Measurements from ENCODE around the gene PIP4P1.
A peak's percentile ranks its signal among the peaks of the same experiment; 100 is the strongest.
"Not testable (repeated sequence)": the region's sequence is repeated elsewhere in the genome, so short reads cannot be mapped to it uniquely, and the experiment has no call there.

The PIP4P1 gene

DNA sequence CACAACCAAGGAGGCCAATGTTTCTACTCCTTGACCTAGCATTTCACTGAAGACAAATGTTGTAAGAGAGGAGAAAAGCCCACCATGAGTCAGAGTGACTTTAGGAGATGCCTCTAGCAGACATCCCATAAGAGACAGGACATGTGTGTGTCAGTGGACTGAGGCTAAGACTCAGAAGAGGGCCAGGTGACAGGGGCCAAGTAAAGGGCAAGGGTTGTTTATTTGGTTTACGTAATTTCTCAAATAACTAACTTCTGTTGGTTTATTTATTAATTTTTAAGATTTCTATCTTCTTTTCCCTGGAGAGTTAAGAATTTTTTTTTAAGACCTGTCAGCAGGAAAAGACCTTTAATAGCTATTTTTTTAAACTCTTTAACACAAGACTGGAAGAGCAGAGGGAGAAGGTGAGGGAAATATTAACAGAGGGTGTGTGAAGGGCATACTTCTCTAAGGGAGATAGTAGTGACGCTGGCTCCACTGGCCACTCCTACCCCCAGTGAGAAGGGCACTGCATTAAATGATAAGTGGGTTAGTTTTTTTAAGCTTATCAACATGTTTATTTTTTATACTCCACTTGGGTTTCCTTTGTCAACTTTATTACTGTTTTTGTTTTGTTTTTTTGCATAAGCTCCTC, 11.4 kb upstream of the PIP4P1 start:
- DNase-seq, result no peak

GRCh38 chr14:20470603-20470901, 9.3 kb upstream of the PIP4P1 start:
- DNase-seq, result no peak

- peak; percentile 45 for DNase-seq
These were observed 8.8 kb upstream of the PIP4P1 start for GRCh38 chr14:20469890-20470602.

GRCh38 chr14:20469242-20469889, 8.1 kb upstream of the PIP4P1 start, which contains the start of gene PNP:
TSS of gene PNP (plus strand) at chr14:20469406. CDS start at chr14:20469525, 119 bp downstream.
- peak; percentile 67 for DNase-seq

DNA sequence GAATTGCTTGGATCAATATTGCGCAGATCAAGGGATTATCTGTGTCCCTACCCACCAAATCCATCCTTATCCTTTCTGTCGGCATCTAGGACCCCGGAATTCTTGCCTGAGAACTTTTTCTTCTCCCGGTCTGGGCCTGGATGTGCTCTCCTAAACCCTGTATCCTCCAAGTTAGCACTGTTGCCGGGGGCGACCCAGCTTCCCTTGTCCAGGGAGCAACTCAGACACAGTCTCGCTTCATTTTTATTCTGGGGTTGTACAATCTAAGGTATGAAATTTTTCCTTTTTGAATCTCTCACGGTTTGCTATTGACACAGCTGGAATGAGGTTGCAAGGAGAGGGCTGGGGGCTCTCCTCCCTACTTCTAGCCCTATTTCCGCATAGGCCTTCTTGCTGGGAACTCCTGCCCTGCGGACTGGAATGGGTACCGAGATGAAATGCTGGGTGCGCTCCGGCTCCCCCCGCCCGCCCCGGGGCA, 7.6 kb upstream of the PIP4P1 start:
- no peak for DNase-seq

DNA sequence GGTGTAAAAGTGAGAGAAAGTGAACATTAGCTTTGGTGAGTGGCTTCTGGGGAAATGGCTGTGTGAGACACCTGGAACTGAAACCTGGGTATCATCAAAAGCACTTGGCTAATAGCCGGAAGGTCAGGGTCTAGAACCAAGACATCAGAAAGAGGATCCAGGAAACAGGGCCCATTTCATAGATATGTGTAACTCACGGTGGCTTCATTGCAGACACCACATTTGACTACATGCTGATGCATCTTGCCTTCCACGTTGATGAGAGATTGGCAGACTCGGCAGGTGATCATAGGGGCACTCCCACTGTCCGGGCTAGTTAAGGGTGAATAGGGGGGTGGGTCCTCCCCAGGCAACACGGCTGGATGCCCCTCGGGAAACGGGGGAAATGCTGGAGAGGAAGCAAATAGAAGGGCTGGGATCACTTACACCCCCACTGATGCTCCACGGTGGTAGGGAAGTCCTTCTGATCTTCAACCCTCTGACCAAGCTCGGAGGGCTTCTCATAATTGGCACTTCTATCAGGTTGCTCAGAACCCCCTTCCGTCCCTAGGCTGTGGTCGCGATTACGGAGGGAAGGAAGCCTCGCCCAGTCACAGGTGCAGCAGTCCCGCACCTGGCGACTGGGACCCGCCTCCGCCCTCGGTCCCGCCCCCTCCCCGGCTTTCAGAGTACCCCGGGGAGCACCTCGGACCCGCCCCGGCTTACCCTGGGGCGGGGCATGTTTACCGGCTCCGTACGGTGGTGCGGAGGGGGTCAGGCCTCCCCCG, 593 bp downstream of the PIP4P1 start:
- no peak for DNase-seq

GRCh38 chr14:20458031-20458789, 3.0 kb downstream of the PIP4P1 start:
- DNase-seq, result no peak

DNA sequence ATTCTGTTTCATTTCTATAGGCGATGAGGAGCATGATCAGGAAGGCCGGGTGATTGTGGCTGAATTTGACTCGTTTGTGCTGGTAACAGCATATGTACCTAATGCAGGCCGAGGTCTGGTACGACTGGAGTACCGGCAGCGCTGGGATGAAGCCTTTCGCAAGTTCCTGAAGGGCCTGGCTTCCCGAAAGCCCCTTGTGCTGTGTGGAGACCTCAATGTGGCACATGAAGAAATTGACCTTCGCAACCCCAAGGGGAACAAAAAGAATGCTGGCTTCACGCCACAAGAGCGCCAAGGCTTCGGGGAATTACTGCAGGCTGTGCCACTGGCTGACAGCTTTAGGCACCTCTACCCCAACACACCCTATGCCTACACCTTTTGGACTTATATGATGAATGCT, 4.3 kb downstream of the PIP4P1 start:
- no peak for DNase-seq

- no peak for DNase-seq
These were observed 5.6 kb downstream of the PIP4P1 start for GRCh38 chr14:20455355-20456300.

DNA sequence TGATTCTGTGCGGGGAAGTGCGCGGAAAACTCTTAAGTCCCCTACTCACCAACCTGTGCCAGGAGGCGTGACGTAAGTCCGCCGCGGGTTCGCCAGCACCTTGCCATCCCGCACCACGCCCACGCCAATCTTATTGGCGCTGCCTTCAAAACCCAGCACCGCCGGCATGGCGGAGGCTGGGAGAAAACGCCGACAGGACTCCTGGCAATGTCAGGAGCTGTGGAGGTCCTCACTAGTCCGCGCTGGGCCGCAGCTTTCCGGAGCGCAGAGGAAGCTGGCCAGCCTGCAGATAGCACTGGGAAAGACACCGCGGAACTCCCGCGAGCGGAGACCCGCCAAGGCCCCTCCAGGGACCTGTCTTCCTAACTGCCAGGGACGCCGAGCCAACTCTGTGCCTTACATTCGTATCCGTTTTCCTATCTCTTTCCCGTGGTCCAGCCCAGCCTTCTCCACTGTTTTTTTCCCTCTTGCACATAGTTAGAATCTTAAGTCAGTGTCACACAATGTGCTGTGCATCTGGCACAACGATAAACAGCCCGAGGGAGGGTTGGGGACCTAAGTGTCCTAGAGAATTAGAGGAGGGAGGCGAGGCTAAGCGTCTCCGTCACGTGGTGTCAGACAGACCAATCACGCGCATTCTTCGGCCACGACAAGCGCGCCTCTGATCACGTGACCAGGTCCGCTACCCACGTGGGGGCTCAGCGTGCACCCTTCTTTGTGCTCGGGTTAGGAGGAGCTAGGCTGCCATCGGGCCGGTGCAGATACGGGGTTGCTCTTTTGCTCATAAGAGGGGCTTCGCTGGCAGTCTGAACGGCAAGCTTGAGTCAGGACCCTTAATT, 6.5 kb downstream of the PIP4P1 start, which contains the start of the genes APEX1 and OSGEP:
Gene APEX1, plus strand, starts transcription at position 711 of the 839 bp plus-strand sequence. CDS start 420 bp downstream, outside the sequence.
Gene OSGEP, minus strand, starts transcription at position 297 of the 839 bp plus-strand sequence. Its CDS starts 129 bp downstream, at position 168.
- DNase-seq, result peak; percentile 96

DNA sequence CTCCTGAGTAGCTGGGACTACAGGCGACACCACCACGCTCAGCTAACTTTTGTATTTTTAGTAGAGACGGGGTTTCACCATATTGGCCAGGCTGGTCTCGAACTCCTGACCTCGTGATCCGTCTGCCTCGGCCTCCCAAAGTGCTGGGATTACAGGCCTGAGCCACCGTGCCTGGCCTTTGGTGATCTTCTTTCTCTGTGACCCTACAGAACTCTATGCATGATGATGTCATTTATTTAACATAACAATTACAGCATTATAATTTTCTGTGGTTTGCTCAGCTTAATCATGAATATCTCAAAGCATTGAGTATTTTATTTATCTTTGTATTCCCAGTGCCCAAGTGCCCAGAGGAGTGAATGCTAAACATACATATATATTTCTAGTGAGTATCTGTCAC, 8.4 kb downstream of the PIP4P1 start:
- DNase-seq, result not testable (repeated sequence)

- no peak for DNase-seq
These were observed 14.3 kb downstream of the PIP4P1 start for GRCh38 chr14:20446889-20447288.

DNA sequence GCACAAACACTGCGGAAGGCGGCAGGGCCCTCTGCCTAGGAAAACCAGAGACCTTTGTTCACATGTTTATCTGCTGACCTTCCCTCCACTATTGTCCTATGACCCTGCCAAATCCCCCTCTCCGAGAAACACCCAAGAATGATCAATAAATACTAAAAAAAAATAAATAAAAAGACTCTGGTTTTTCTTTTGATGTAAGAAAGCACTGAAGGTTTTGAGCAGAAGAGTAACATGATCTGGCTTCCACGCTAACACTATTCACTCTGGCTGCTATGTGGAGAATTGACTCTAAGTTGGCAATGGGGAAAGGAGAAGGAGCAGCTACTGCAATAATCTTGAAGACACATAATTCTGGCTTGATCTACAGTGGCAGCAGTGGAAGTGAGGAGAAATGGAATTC, 17.6 kb downstream of the PIP4P1 start:
- DNase-seq, result not testable (repeated sequence)

DNA sequence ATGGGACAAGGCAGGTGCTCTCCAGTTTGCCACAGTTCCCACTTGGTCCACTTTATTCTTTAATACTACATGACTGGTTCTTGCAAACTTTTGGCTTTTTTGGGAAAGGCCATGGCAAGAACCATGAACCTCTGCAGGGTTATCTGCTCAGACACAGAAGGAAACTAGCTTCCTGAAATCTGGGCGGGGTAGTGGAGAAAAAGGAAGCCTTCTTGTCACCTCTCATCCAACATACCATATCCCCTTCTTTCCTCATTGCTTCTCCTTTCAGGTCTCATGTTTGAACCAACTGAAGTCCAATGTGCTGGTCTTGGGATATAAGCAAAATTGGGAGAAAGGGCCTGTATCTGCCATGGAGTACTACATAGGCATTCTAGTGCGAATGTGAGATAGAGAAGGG, 19.8 kb downstream of the PIP4P1 start:
- DNase-seq, result no peak

GRCh38 chr14:20440882-20441281, 20.4 kb downstream of the PIP4P1 start:
- no peak for DNase-seq

GRCh38 chr14:20440465-20440864, 20.8 kb downstream of the PIP4P1 start:
- no peak for DNase-seq

DNA sequence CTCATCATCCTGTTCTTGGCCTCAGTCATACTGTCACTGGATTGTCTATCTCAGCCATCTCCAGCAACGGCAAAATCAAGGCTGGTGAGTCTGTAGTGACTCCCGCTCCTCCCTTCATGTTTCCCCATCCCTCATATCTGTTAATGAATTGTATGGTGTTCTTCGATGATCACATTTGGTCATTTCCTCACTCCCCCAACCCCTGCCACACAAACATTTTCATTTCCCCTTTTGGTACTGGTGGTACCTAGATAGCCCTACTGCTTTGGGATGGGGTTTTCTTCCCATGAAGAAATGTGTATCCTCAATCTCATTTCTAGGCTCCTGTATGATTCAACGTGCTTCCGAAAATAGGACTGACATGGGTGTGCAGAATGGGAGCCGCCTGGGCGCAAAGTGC, 22.6 kb downstream of the PIP4P1 start:
- no peak for DNase-seq

DNA sequence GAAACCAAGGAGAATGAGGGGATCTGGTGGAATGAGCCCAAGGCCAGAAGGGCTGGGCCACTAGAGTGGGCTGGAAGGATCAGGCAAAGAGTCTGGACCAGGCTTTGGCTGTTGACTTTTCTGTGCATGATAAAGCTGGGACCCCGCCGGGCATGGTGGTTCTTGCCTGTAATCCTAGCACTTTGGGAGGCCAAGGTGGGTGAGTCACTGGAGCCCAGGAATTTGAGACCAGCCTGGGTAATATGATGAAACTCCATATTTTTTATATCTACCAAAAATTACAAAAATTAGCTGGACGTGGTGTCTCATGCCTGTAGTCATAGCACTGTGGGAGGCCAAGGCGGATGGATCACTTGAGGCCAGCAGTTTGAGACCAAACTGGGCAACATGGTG, 24.9 kb downstream of the PIP4P1 start:
- DNase-seq, result no peak

GRCh38 chr14:20435582-20436362, 25.5 kb downstream of the PIP4P1 start, which contains the start of gene KLHL33:
TSS of gene KLHL33 (minus strand) at chr14:20436166. CDS start at chr14:20435811, 355 bp downstream.
- DNase-seq, result no peak

All from NCI-H187 treated with DMSO at 0.1 percent for 48 hours (cell line).